ENCODE results near the gene NKAIN2.
"Not testable (repeated sequence)": the region's sequence is repeated elsewhere in the genome, so short reads cannot be mapped to it uniquely, and the experiment has no call there.

Gene NKAIN2

GRCh38 chr6:124462750-124463149 is 659.1 kb downstream of the NKAIN2 start:
- no peak for FAIRE-seq

- no peak for FAIRE-seq
These were observed 659.6 kb downstream of the NKAIN2 start for GRCh38 chr6:124463271-124463670.

- FAIRE-seq = not testable (repeated sequence)
These were observed 660.9 kb downstream of the NKAIN2 start for GRCh38 chr6:124464600-124464999.

GRCh38 chr6:124466949-124467348 is 663.3 kb downstream of the NKAIN2 start:
- no peak for FAIRE-seq

- FAIRE-seq = no peak
These were observed 663.7 kb downstream of the NKAIN2 start for GRCh38 chr6:124467366-124467765.

- FAIRE-seq = no peak
These were observed 667.1 kb downstream of the NKAIN2 start for GRCh38 chr6:124470803-124471202.

- FAIRE-seq = no peak
These were observed 671.5 kb downstream of the NKAIN2 start for GRCh38 chr6:124475176-124475575.

GRCh38 chr6:124478906-124479305 is 675.2 kb downstream of the NKAIN2 start:
- FAIRE-seq = no peak

GRCh38 chr6:124479991-124480430 is 676.3 kb downstream of the NKAIN2 start:
- FAIRE-seq = no peak

GRCh38 chr6:124482071-124482491 is 678.4 kb downstream of the NKAIN2 start:
- FAIRE-seq = no peak

GRCh38 chr6:124487623-124488431 is 684.2 kb downstream of the NKAIN2 start:
- FAIRE-seq = no peak

- no peak for FAIRE-seq
These were observed 686.5 kb downstream of the NKAIN2 start for GRCh38 chr6:124490122-124490521.

- no peak for FAIRE-seq
These were observed 689.6 kb downstream of the NKAIN2 start for GRCh38 chr6:124493259-124493658.

- FAIRE-seq = no peak
These were observed 691.4 kb downstream of the NKAIN2 start for GRCh38 chr6:124494956-124495664.

GRCh38 chr6:124495665-124496190 is 692.1 kb downstream of the NKAIN2 start:
- FAIRE-seq = no peak

GRCh38 chr6:124496334-124496733 is 692.7 kb downstream of the NKAIN2 start:
- no peak for FAIRE-seq

GRCh38 chr6:124512431-124512830 is 708.8 kb downstream of the NKAIN2 start:
- no peak for FAIRE-seq

GRCh38 chr6:124517339-124517738 is 713.7 kb downstream of the NKAIN2 start:
- FAIRE-seq = no peak

GRCh38 chr6:124520514-124520913 is 716.8 kb downstream of the NKAIN2 start:
- FAIRE-seq = no peak

- no peak for FAIRE-seq
These were observed 718.7 kb downstream of the NKAIN2 start for GRCh38 chr6:124522335-124522734.

GRCh38 chr6:124524491-124525200 is 721.0 kb downstream of the NKAIN2 start:
- FAIRE-seq = no peak

- no peak for FAIRE-seq
These were observed 727.3 kb downstream of the NKAIN2 start for GRCh38 chr6:124530926-124531325.

GRCh38 chr6:124535299-124535698 is 731.6 kb downstream of the NKAIN2 start:
- FAIRE-seq = no peak

Data from G401.6 (cell line).